GM18951 (cell line): ENCODE measurements around the gene TBC1D24.

Experiments used
- POLR2A ChIP-seq: IDR thresholded peaks from 4 replicates; pipeline ENCODE4 v1.6.1; 2011; ENCODE audit warnings: mild to moderate bottlenecking; ENCODE audit not compliant: insufficient read length, insufficient read depth; ENCODE audit errors: extremely low read depth
- in situ Hi-C: fragments of 300-500 bp; cut with MboI; formaldehyde crosslinking; loops from one replicate; pipeline ENCODE4 v1.12.0; 2022; ENCODE audit warnings: low sequenced_read_pairs, mixed read lengths, inconsistent platforms; ENCODE audit not compliant: unreplicated experiment

Gene TBC1D24

DNA sequence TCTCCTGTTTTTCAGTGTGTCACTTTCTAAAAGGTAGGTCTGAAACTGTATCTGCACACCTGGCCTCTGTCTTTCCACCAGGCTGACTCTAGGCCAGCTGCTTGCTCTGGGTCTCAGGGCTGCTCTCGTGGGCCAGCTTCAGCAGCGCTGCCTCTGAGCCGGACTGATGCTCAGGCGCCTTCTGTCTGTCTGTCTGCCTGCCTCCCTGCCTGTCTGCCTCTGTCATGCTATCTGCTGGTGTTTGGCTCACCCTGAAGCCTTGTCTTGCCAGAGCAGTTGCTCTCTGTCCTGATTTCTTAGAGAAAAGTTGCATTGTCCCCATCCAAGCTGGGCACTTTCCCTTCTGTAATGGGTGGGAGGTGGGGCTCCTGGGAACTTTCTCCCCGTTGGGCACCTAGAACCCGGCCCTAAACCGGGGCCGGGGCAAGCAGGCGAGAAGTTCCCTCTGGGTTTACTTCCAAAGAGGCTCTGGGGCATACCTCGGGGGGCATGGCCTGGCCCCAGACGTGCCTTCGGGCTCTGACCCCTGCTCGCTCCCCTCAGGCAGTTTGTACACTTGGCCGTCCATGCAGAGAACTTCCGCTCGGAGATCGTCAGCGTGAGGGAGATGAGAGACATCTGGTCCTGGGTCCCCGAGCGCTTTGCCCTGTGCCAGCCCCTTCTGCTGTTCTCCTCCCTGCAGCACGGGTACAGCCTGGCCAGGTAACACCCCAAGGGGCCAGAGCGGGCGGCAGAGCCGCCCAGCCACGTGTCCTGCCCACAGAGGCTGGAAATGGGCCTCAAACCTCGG is 23.0 kb downstream of the TBC1D24 start:
- in situ Hi-C loops = no loop called here
- TF ChIP-seq POLR2A = no peak

GRCh38 chr16:2498531-2499253 is 23.8 kb downstream of the TBC1D24 start:
- in situ Hi-C loops = no loop called here

GRCh38 chr16:2499454-2499853 is 24.5 kb downstream of the TBC1D24 start:
- in situ Hi-C loops = no loop called here

More at GRCh38 chr16:2498531-2499253, 23.8 kb downstream of the TBC1D24 start:
- TF ChIP-seq POLR2A = no peak

DNA sequence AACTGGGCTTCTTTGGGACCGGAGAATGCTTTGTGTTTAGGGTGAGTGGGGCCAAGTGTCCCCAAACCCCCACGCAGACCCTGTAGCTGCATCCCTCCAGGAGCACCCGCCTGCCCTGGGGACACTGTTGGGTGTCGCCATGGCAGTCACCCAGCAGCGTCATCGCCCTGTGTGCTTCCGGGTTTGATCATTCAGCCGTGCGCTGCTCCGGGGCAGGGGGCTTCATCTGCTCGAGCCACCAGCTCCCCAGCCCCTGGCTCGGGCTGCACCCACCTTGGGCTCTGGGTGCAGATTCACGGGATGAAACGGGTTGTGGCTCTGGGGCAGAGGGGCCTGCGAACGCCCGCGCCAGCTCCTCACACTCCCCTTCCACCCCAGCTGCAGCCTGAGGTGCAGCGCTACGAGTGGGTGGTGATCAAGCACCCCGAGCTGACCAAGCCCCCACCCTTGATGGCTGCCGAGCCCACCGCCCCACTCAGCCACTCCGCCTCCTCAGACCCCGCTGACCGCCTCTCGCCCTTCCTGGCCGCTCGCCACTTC is 25.0 kb downstream of the TBC1D24 start:
- TF ChIP-seq POLR2A = no peak
- in situ Hi-C loops = no loop called here

More at GRCh38 chr16:2499454-2499853, 24.5 kb downstream of the TBC1D24 start:
- TF ChIP-seq POLR2A = no peak

GRCh38 chr16:2500430-2500917 is 25.5 kb downstream of the TBC1D24 start:
- in situ Hi-C loops = no loop called here
- TF ChIP-seq POLR2A = no peak

DNA sequence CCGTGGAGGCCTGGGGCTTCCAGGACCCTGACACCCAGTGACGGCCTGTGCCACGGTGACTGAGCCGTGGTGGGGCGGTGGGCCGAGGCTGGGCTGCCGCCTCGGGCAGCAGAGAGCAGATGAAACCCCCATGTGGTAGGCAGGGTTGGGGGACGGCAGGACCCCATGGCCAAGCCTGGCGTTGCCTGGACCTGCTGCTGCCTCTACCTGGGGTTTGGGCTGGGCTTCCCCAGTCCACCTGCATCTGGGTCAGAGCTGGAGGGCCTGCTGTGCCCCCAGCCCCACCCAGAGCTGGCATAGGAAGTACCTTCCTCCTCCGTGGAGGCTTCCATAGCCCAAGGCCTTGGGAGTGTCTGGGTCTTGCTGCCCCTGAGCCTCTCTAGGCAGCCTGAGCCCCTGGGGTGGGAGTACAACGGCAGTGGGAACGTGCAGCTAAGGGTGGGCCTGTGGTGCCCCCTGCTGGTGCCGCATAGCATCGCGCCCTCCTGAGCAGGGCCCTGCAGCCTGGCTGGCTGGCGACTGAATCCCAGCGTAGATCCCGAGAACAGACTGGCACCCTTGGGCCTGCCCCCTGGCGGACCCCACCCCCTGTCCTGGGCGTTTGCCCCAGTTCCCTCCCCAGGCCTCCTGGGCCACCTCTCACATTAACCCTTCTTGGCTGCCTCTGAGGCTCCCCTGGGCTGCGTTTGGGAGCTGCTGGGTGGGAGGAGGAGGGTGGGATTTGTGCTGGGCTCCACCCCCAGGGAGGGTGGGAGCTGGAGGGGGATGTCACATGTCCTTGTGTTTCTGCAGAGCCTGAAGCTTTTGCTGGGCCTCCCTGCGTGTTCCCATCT is 26.2 kb downstream of the TBC1D24 start:
- TF ChIP-seq POLR2A = no peak
- in situ Hi-C loops = no loop called here

DNA sequence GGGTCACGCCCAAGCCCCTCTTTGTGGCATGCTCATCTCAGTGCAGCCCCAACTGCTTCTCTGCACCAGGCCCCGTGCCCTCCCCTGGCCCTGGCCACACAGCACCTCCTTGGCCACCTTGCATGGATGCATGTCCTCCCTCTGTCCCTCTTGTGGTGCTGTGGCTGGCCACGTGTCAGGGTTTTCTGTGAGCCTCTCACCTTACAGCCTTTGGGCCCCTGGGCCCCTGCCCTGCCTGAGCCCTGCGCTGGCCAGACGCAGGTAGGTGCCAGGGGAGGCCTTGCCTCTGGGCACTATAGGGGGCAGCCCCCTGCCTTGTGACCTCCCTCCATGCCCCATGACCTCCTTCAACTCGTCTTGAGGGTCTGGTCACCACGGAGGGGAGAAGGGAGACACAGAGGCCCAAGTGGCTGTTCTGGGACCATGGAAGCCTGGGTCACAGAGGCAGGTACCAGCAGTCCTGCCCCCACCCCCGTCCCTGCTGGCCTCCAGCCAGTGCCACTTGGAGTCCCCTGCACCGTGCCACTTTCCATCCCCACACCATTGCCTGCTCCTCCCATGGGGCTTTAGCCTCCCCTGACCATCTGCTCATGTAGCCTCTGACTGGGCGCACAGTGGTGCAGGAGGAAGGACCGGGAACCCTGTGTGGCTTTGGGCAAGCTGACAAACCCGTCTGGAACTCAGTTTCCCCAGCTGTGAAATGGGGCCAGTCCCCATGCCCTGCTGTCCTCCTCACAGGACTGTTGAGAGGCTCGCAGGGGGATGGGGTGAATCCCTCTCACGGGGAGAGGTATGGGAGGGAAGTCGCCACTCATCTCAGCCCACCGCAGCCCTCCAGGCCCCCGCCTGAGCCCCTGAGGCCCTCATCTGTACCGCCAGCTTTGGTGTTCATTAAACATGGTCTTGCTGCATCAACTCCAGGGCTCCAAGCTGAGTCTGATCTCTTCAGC is 27.3 kb downstream of the TBC1D24 start:
- in situ Hi-C loops = no loop called here
- no peak for TF ChIP-seq POLR2A

GRCh38 chr16:2505695-2506094 is 30.8 kb downstream of the TBC1D24 start:
- in situ Hi-C loops = no loop called here
- TF ChIP-seq POLR2A = no peak

GRCh38 chr16:2507052-2507659 is 32.2 kb downstream of the TBC1D24 start:
- in situ Hi-C loops = no loop called here
- no peak for TF ChIP-seq POLR2A

DNA sequence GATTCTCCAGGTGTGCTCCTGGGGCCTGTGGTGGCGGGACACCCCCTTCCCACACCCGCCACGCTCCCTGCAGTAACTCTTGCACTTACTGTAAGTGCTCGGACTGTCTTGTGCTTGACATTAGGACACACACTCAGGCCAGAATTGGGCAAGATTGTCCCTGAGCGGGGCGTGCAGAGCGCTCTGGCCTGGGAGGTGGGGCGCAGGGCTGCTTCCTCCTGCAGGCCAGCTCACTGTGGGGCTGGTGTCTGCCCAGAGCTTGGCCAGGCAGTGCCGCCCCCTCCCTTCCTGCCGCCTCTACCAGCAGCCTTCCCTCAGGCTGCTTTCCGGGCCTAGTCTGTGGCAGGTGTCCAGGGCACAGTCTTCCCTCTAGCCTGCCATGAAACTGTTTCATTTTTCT is 32.7 kb downstream of the TBC1D24 start:
- in situ Hi-C loops = no loop called here
- no peak for TF ChIP-seq POLR2A

GRCh38 chr16:2508722-2509400 is 33.9 kb downstream of the TBC1D24 start:
- TF ChIP-seq POLR2A = no peak
- in situ Hi-C loops = no loop called here
